ENCODE results near the gene OAS3. TPM values are rescaled to one million over a fixed set of nuclear protein-coding genes. Genes with fewer than 3 reads are reported as not detected.

OAS3 gene
- total and polyA plus RNA-seq, 12 donors = 3.0 to 28.0 (median 8.5) TPM

DNA sequence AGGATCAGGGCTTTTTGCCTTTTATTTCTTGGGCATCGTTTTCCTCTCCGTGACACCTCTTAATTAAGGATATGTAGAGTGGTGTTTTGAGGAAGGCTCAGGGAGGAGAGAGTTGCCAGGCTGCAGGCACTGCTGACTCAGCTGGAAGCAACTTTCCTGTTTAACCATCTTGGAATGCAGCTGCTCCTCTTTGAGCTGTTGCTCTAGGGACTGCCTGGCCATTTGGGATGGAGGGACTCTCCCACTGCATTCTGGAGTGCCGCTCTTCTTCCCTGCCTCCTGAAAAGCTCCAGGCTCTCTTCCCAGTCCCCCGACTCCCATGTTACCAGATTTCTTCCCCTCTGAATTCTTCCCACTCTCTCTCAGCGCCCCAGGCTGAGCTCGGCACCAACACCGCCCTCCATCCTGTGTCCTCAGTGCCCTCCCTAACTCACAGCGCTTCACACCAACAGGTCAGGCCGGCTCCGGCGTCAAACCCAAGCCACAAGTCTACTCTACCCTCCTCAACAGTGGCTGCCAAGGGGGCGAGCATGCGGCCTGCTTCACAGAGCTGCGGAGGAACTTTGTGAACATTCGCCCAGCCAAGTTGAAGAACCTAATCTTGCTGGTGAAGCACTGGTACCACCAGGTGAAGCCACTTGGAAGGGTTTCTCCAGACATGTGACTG, 5.9 kb downstream of the OAS3 start:
- TF ChIP-seq, protein P1, sequence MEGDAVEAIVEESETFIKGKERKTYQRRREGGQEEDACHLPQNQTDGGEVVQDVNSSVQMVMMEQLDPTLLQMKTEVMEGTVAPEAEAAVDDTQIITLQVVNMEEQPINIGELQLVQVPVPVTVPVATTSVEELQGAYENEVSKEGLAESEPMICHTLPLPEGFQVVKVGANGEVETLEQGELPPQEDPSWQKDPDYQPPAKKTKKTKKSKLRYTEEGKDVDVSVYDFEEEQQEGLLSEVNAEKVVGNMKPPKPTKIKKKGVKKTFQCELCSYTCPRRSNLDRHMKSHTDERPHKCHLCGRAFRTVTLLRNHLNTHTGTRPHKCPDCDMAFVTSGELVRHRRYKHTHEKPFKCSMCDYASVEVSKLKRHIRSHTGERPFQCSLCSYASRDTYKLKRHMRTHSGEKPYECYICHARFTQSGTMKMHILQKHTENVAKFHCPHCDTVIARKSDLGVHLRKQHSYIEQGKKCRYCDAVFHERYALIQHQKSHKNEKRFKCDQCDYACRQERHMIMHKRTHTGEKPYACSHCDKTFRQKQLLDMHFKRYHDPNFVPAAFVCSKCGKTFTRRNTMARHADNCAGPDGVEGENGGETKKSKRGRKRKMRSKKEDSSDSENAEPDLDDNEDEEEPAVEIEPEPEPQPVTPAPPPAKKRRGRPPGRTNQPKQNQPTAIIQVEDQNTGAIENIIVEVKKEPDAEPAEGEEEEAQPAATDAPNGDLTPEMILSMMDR (IDR thresholded peaks at IDR 0.05) = no peak
- ATAC-seq = no peak
- Histone ChIP-seq H3K4me3 (no peak overlapping the region), H3K27me3 (peaks cover 0 to 6% (median 0%) of the 10 kb centered on the region in 7 donors), H3K27ac (no peak overlapping the region), H3K36me3 (peaks cover 0 to 83% (median 20%) of the 10 kb centered on the region in 9 donors), H3K9me3 (peaks cover 0 to 4% (median 0%) of the 10 kb centered on the region in 11 donors), H3K4me1 (peaks cover 0 to 21% (median 10%) of the 10 kb centered on the region in 9 donors)
- WGBS, 2 donors = 90 to 92% methylated on average over 15 of the region's 15 CpGs
- DNase-seq = no peak
- intact Hi-C loops (cut with DNase I) = loop anchor here in 1 of 10 donors (5.0 kb wide), 1 partner anchor 33 kb away; the partner anchor contains the start of gene OAS2

DNA sequence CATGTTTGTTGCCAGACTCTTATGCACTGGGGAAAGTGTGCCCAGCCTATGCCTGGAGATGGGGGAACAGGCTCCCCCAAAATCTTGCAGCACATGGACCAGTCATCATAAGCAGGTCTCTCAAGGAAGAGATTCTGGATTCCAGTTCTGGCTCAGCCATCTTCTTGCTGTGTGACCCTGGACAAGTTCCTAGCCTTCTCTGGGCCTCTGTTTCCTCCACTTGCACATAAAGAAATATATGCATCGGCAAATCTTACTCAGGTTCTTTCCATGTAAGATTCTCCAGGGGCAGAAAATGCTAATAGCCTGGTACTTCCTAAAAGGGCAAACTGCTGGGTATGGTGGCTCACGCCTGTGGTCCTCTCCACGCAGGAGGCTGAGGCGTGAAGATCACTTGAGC, 7.2 kb downstream of the OAS3 start:
- WGBS, 2 donors = 96 to 98% methylated on average over 4 of the region's 4 CpGs
- peaks cover 0 to 4% (median 0%) of the 10 kb centered on the region in 11 donors for H3K9me3 ChIP-seq
- DNase-seq = no peak

DNA sequence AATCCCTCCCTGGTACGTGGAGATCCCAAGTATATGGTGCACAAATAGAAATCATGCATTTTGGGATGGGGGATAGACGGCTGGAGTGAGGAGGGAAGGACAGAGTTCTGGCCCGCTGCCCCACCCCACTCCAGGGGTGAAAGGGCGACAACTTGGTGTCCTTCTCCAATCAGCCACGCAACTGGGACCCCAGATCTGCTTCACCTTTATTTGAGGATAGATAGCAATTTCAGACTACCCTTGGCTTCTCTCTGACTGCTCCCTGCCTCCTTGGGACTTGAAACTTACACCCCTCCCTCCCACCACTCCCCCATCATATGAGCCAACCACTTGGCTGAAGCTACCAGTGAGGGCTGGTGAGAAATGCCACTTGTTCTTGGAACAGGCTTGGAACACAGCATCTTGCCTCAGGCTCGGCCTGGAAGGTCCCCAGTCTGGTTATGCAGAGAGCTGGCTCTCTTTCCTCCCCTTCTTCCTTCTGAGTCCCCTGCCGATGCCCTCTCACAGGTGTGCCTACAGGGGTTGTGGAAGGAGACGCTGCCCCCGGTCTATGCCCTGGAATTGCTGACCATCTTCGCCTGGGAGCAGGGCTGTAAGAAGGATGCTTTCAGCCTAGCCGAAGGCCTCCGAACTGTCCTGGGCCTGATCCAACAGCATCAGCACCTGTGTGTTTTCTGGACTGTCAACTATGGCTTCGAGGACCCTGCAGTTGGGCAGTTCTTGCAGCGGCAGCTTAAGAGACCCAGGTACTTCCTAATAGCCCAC, 8.1 kb downstream of the OAS3 start:
- ATAC-seq = no peak
- intact Hi-C loops (cut with DNase I) = no loop called here
- H3K27me3 ChIP-seq = peaks cover 0 to 6% (median 0%) of the 10 kb centered on the region in 7 donors
- TF ChIP-seq, protein P1 (IDR thresholded peaks at IDR 0.05) = no peak
- peaks cover 0 to 7% (median 0%) of the 10 kb centered on the region in 11 donors for H3K9me3 ChIP-seq
- no peak overlapping the region for H3K4me3 ChIP-seq
- H3K4me1 ChIP-seq = peaks cover 0 to 10% (median 0%) of the 10 kb centered on the region in 9 donors
- peaks cover 0 to 100% (median 26%) of the 10 kb centered on the region in 9 donors for H3K36me3 ChIP-seq
- WGBS, 2 donors = 87 to 89% methylated on average over 14 of the region's 14 CpGs
- H3K27ac ChIP-seq = no peak overlapping the region
- DNase-seq = no peak

More for the DNA sequence above, 7.2 kb downstream of the OAS3 start:
- peaks cover 0 to 97% (median 26%) of the 10 kb centered on the region in 9 donors for H3K36me3 ChIP-seq
- H3K4me1 ChIP-seq = peaks cover 0 to 17% (median 0%) of the 10 kb centered on the region in 9 donors
- H3K27ac ChIP-seq = no peak overlapping the region
- intact Hi-C loops (cut with DNase I) = no loop called here
- H3K4me3 ChIP-seq = no peak overlapping the region
- H3K27me3 ChIP-seq = peaks cover 0 to 6% (median 0%) of the 10 kb centered on the region in 7 donors
- TF ChIP-seq, protein P1 (IDR thresholded peaks at IDR 0.05) = no peak
- no peak for ATAC-seq

- ATAC-seq (no peak), DNase-seq (no peak)
- Histone ChIP-seq H3K27me3 (peaks cover 0 to 6% (median 0%) of the 10 kb centered on the region in 7 donors), H3K36me3 (peaks cover 0 to 100% (median 33%) of the 10 kb centered on the region in 9 donors), H3K4me1 (peaks cover 0 to 1% (median 0%) of the 10 kb centered on the region in 9 donors), H3K9me3 (peaks cover 0 to 16% (median 0%) of the 10 kb centered on the region in 11 donors), H3K27ac (no peak overlapping the region), H3K4me3 (no peak overlapping the region)
- TF ChIP-seq, protein P1 (IDR thresholded peaks at IDR 0.05) = no peak
- WGBS, 2 donors = 0 to 41% methylated on average over 1 of the region's 1 CpG
- intact Hi-C loops (cut with DNase I) = no loop called here
Observed at GRCh38 chr12:112947314-112947713, 9.0 kb downstream of the OAS3 start.
